Aorta (tissue), 5 donors: Measurements from ENCODE around the gene OR10H1. TPM values are rescaled to one million over a fixed set of nuclear protein-coding genes. Genes with fewer than 3 reads are reported as not detected.

Experiments
- ATAC-seq: fragments of 200-7000 bp; cut with Tn5 transposase; one replicate; pipeline ENCODE4 v1.9.1; 2022; ENCODE audit warnings: moderate library complexity; ENCODE audit not compliant: low FRiP score
- DNase-seq, 2 donors: peaks; one replicate each; pipeline ENCODE4 v3.0.0-alpha.2; 2020
- H3K27ac ChIP-seq, 2 donors: one replicate each; pipeline ENCODE4 v1.5.1; 2013; ENCODE audit warnings: low read length in 2 of 2, mild to moderate bottlenecking in 2 of 2, moderate library complexity in 2 of 2, control low read depth in 1 of 2, inconsistent platforms in 1 of 2, low read depth in 1 of 2
- H3K27me3 ChIP-seq, 2 donors: one replicate each; pipeline ENCODE4 v1.6.1; 2013; ENCODE audit warnings: control low read depth in 1 of 2, low read length in 1 of 2, mild to moderate bottlenecking in 1 of 2, moderate library complexity in 1 of 2; ENCODE audit not compliant: insufficient read depth in 2 of 2, control insufficient read depth in 1 of 2
- H3K36me3 ChIP-seq, 2 donors: one replicate each; pipeline ENCODE4 v1.6.1; 2013; ENCODE audit warnings: control low read depth in 1 of 2, low read length in 1 of 2, mild to moderate bottlenecking in 1 of 2; ENCODE audit not compliant: insufficient read depth in 2 of 2, control insufficient read depth in 1 of 2
- H3K4me1 ChIP-seq, 2 donors: one replicate each; pipeline ENCODE4 v1.6.1; 2013; ENCODE audit warnings: low read length in 2 of 2, control low read depth in 1 of 2, mild to moderate bottlenecking in 1 of 2, moderate library complexity in 1 of 2; ENCODE audit not compliant: insufficient read depth in 2 of 2, control insufficient read depth in 1 of 2
- H3K4me3 ChIP-seq, 2 donors: one replicate each; pipeline ENCODE4 v1.5.1; 2013; ENCODE audit warnings: low read length in 2 of 2, control low read depth in 1 of 2, mild to moderate bottlenecking in 1 of 2
- H3K9me3 ChIP-seq: one replicate; pipeline ENCODE4 v1.6.1; 2013; ENCODE audit warnings: mild to moderate bottlenecking, low read length; ENCODE audit not compliant: control insufficient read depth
- WGBS, 2 donors: extraction: QIAGEN DNeasy Blood & Tissue Kit; methylation state at CpG; one replicate each; pipeline ENCODE4 v1.1.7; 2013; 5-methylcytosine and 5-hydroxymethylcytosine counted together
- intact Hi-C, 2 donors: fragments of 100-400 bp; cut with DNase I; formaldehyde crosslinking; loops; one replicate each; pipeline versions ENCODE4 v1.14.2 to v1.15.0; 2022
- polyA plus RNA-seq, 2 donors: library from polyadenylated mRNA; stranded (reverse); fragments of 200-250 nt; gene quantifications; one replicate each; pipeline ENCODE4 v1.2.3, GENCODE V29; 2013
- total RNA-seq, 2 donors: library from RNA; stranded (reverse); fragmentation: NEBNext Ultra II Directional; extraction: Animal tissue kit (Norgen Biotek cat#: 25700); gene quantifications; one replicate each; pipeline ENCODE4 v1.2.1, GENCODE V29; 2021
- donor health status: healthy with polysubstance abuse.
- donor health status: Bipolar disorder and iron deficiency.
- donor health status: DM: no; HTN: no; CAD: no.
- donor health status: DM: no; HTN: no; CAD: no.
- donor health status: DM: yes; HTN: yes; CAD: no.

The OR10H1 gene
- total and polyA plus RNA-seq, 4 donors, result 0.10 TPM; not detected in 3

GRCh38 chr19:15759962-15760565 is 55.4 kb downstream of the OR10H1 start:
- Histone ChIP-seq H3K4me1 (no peaks in the 10 kb centered on the region), H3K27ac (no peak overlapping the region), H3K27me3 (no peaks in the 10 kb centered on the region), H3K36me3 (no peaks in the 10 kb centered on the region), H3K9me3 (peaks cover 5% of the 10 kb centered on the region), H3K4me3 (no peak overlapping the region)
- ATAC-seq, result no peak
- intact Hi-C loops, result no loop called here
- 36 to 41% methylated on average over 28 of the region's 28 CpGs for WGBS, 2 donors
- DNase-seq, result no peak

GRCh38 chr19:15758379-15758778 is 57.1 kb downstream of the OR10H1 start:
- Histone ChIP-seq H3K27ac (no peak overlapping the region), H3K9me3 (peaks cover 5% of the 10 kb centered on the region), H3K4me3 (no peak overlapping the region), H3K27me3 (no peaks in the 10 kb centered on the region), H3K36me3 (no peaks in the 10 kb centered on the region), H3K4me1 (no peaks in the 10 kb centered on the region)
- intact Hi-C loops, result no loop called here
- DNase-seq, result no peak
- 65 to 68% methylated on average over 2 of the region's 2 CpGs for WGBS, 2 donors
- ATAC-seq, result no peak

Other genes starting within 250 kb of the OR10H1 start
- not detected for gene CYP4F8, start 200.4 kb downstream of the OR10H1 start, total RNA-seq
- not detected for gene CYP4F8, start 200.4 kb downstream of the OR10H1 start, polyA plus RNA-seq
- gene CYP4F3, start 174.8 kb downstream of the OR10H1 start, total RNA-seq, result under 1 TPM; 0.71 to 0.90 TPM
- gene CYP4F3, start 174.8 kb downstream of the OR10H1 start, polyA plus RNA-seq, result not detected
- 10 to 100 TPM in 1 of 2 donors, 1 to 10 TPM in 1; 3.1 to 14.1 TPM for gene CYP4F12, start 142.6 kb downstream of the OR10H1 start, total RNA-seq
- gene CYP4F12, start 142.6 kb downstream of the OR10H1 start, polyA plus RNA-seq, result 1 to 10 TPM in 1 of 2 donors, under 1 TPM in 1; 0.43 to 7.0 TPM
- not detected for gene OR10H2, start 87.6 kb downstream of the OR10H1 start, total RNA-seq
- not detected for gene OR10H2, start 87.6 kb downstream of the OR10H1 start, polyA plus RNA-seq
- not detected for gene OR10H3, start 77.7 kb downstream of the OR10H1 start, total RNA-seq
- not detected for gene OR10H3, start 77.7 kb downstream of the OR10H1 start, polyA plus RNA-seq
- gene OR10H5, start 28.0 kb downstream of the OR10H1 start, total RNA-seq, result not detected
- not detected for gene OR10H5, start 28.0 kb downstream of the OR10H1 start, polyA plus RNA-seq
- gene CYP4F2, start 82.4 kb upstream of the OR10H1 start, total RNA-seq, result not detected
- 1 to 10 TPM in 1 of 2 donors, not detected in 1; 4.4 TPM for gene CYP4F2, start 82.4 kb upstream of the OR10H1 start, polyA plus RNA-seq
- 10 to 100 TPM in 1 of 2 donors, 1 to 10 TPM in 1; 3.9 to 11.0 TPM for gene CYP4F11, start 118.9 kb upstream of the OR10H1 start, total RNA-seq
- gene CYP4F11, start 118.9 kb upstream of the OR10H1 start, polyA plus RNA-seq, result 10 to 100 TPM in 1 of 2 donors, 1 to 10 TPM in 1; 1.5 to 10.4 TPM
- not detected for gene OR10H4, start 133.3 kb upstream of the OR10H1 start, total RNA-seq
- gene OR10H4, start 133.3 kb upstream of the OR10H1 start, polyA plus RNA-seq, result not detected